ENCODE data around the gene DAZL.

Gene DAZL

DNA sequence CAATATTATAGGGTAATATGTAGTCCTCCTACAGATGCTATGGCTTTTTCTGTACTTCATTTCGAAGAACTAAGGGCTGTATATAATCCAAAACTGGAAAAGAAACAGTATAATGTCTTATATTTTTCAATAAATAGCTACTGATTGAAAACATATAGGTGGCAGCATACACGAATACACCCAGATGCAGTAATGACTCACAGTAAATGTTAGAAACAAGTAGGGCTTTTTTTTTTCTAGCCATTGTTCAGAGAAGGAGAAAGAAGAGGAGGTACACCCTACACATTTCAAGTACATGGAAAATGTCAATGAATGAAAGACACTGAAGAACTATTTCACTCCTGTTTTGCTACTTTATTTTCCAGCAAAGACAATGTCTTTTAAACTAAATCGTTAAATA is 9.4 kb downstream of the DAZL start:
- no peak for DNase-seq

- DNase-seq = no peak
These were observed 15.2 kb downstream of the DAZL start for GRCh38 chr3:16589867-16590624.

DNA sequence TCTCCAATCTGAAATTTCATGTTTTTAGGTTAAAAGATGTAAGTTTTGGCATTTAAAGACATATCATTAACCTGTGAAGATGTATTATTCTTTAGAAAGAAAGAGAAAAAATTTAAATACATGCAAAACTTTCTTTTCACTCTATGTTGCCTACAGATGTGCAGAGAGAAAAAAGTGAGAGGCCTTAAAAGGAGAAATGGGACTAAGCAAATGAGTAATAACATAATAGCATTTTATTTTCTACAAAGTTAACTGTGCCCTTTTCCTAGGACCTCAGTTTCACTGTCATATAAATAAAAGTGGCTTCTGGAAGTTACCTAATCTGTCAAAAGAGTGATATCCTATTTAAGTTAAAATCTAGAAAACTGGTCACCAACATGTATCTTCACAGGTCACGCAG is 16.1 kb downstream of the DAZL start:
- DNase-seq = no peak

- no peak for DNase-seq
These were observed 17.6 kb downstream of the DAZL start for GRCh38 chr3:16587681-16588060.

GRCh38 chr3:16587047-16587680 is 18.1 kb downstream of the DAZL start:
- DNase-seq = no peak

DNA sequence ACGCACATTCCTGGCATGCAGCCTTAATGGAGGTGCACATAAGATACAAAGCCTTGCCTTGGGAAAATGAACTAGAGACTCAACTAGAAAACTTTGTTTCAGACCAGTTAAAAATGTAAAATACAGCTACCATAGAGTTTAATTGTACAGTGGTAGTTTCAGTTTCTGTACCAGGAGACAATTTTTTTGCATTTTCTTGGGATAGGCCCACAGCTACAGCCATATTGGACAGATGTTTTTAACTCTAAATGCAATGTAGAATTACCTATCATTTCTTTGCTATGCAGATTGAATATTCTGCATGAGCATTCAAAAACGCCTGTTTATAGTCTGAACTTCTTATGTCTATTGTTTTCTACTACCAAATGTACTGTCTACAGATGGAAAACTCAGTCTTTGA is 20.3 kb downstream of the DAZL start:
- DNase-seq = no peak

DNA sequence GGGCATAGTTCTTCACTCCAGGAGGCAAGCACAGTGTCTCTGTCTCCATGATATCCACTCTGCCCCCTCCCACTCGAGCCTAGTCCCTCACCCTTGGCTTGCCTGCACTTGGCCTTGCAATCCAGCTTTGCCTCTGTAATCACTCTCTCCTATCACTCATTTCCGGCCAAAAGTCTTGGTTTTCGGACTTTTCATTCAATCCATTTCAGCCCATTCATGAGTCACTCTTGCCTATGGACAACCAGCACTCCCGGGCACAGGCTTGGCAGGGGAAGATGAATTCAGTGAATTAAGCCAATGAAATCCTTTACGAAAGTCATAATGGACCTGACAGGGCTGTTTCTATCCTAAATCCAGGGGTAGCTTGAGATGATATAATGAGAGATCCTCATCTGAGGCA is 21.7 kb downstream of the DAZL start:
- no peak for DNase-seq

DNA sequence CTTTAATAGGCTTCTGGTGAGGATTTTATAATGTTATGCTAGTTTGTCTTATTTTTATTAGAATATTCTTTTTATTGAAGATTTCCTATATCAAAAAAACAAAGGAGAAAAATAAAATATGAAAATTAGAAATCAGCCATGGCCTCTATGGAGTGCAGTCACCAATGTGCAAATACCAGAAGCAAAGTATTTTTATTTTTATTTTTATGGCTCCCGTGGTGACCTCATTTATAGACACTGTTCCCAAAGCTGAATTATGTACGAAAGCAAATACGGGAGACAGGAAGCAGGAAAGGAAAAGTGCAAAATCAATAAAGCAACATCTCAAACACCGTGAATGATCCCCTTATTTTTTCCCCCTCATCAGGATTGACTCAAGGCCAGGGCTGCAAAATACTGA is 35.1 kb downstream of the DAZL start:
- DNase-seq = no peak

GRCh38 chr3:16568532-16568931 is 36.7 kb downstream of the DAZL start:
- DNase-seq = no peak

DNA sequence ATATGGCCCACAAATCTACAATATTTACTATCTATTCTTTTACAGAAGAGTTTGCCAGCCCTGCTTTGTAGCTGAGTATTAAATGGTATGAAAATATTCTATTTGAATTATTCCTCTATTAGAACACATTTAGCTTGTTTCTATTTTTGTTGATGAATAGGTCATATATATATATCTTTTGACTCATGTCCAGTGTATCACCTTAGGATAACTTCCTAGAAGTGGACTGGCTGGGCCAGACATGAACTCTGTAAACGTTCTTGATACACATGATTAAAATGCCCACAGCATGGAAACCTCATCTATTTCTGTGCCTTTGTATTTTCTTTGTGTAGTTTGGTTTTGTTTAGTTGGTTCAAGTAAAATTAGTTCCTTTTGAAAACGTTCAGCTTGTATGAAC is 37.1 kb downstream of the DAZL start:
- no peak for DNase-seq

GRCh38 chr3:16559653-16560365 is 45.4 kb downstream of the DAZL start:
- no peak for DNase-seq

DNA sequence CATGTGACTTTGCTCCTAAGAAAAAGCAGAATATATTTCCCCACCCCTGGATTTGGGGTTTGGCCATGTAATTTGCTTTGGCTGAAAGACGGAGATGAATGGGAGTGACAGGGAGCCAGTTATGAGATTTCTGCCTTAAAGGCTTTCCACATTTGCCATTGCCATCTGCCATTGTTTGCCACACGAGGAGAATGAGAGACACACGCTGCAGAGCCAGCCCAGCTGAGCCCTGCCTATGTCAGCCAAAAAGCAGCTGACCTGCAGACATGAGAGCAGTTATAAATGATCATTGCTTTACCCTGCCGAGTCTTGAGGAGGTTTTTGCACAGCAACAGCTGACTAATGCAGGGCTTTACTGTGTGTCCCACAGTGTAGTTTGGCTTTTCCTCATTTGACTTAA is 51.1 kb downstream of the DAZL start:
- DNase-seq = no peak

GRCh38 chr3:16552757-16553156 is 52.5 kb downstream of the DAZL start:
- no peak for DNase-seq

DNA sequence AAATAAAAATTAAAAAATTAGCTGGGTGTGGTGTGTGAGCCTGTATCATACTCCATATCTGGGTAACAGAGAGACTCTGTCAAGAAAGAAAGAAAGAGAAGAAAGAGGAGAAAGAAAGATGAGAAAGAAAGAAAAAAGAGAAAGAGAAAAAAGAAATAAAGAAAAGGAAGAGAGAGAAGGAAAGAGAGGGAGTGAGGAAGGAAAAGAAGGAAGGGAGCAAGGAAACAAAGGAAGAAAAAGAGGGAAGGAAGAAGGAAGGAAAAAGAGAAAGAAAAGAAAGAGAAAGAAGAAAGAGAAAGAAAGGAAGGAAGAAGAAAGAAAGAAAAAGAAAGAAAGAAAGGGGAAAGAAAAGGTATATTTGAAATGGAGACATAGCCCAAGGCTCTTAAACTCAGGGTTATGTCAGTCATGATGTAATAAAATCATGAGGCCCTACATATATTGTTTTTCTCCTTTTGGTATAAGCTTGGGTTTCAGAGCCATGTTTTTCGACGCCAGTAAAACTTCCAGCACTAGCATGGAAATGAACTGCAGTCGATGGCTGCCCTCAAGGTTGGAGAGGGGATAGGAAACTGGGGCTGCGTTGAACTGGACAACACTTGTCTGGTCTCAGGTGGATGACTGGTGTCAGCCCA is 53.8 kb downstream of the DAZL start:
- no peak for DNase-seq

DNA sequence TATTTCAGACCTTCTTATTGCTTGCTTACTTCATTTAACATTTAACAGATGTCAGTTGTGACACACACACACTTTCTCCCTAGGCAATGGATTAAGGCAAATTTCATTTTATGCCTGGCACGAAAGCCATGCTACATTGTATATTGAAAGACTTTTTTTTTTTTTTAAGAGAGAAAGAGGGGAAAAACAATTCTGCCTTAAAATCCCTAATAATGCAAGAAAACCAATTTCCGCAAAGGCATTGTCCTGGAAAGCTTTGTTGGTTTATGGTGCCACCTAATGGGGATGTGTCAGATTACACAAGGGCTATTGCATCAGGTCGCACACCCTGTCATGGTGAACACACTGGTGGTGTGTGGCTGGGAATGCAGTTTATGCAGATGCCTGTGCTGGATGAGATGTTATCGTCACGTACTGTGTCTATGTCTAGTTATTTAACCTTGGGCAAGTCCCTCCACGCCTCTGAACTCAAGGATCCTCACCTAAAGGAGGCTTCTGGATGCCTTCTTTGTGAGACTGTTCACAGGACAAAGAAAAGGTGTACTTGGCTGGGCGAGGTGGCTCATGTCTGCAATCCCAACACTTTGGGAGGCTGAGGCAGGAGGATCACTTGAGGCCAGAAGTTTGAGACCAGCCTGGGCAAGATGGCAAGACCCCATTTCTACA is 54.4 kb downstream of the DAZL start:
- no peak for DNase-seq

DNA sequence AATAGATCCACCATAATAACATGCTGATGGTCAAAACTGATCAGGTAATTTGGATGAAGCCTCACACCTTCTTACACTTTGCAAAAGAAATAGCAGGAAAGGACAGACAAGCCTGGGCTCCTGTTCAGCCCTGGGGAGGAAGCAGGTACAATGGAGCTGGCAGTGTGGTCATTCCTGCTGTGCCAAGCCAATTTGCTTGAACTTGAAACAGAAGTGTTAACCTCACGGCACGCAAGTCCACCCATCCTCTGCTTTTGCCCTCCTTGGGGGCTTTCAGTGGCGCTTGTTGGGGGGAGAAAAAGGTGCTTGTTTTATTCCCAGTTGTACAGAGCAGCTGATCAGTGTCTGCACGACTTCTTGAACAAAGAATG is 54.9 kb downstream of the DAZL start:
- no peak for DNase-seq

DNA sequence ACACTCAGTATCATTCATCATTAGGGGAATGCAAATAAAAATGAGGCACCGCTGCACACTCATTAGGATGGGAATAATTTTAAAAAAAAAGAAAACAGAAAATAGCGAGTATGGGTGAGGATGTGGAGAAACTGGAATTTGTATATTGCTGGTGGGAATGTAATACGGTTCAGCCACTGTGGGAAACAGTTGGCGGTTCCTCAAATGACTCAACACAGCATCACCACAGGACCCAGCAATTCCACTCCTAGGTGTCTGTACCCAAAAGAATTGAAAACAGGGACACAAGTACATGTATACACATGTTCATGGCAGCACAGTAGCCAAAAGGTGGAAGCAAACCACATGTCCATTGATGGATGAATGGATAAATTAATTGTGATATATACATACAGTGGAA is 56.5 kb downstream of the DAZL start:
- no peak for DNase-seq

GRCh38 chr3:16547561-16548357 is 57.5 kb downstream of the DAZL start:
- DNase-seq = no peak

GRCh38 chr3:16546186-16547010 is 58.8 kb downstream of the DAZL start:
- no peak for DNase-seq

- no peak for DNase-seq
These were observed 59.6 kb downstream of the DAZL start for GRCh38 chr3:16545413-16546185.
